Stimulated activated CD8-positive, alpha-beta memory T cell treated with anti-CD3 and anti-CD28 coated beads, Interleukin-4, amount 100 ng/mL, for 48 hours (primary cell): ENCODE measurements around the gene EFHD1.
A peak's percentile ranks its signal among the peaks of the same experiment; 100 is the strongest.

Experiments
- DNase-seq: peaks from one replicate; pipeline ENCODE4 v3.0.0-alpha.2; 2020

The EFHD1 gene

GRCh38 chr2:232633413-232634205 is at the start of gene EFHD1:
TSS of gene EFHD1 (plus strand) at chr2:232633604. CDS start at chr2:232633705, 101 bp downstream.
- peak; percentile 73 for DNase-seq

- DNase-seq: no peak
Observed at GRCh38 chr2:232584238-232584637, 49.2 kb upstream of the EFHD1 start.

GRCh38 chr2:232586943-232587505 is 46.4 kb upstream of the EFHD1 start:
- DNase-seq: no peak

GRCh38 chr2:232587512-232587911 is 45.9 kb upstream of the EFHD1 start:
- DNase-seq: no peak

- DNase-seq: no peak
Observed at GRCh38 chr2:232588031-232588430, 45.4 kb upstream of the EFHD1 start.

- no peak for DNase-seq
Observed at GRCh38 chr2:232588680-232589585, 44.5 kb upstream of the EFHD1 start.

- DNase-seq: no peak
Observed at GRCh38 chr2:232592772-232593395, 40.5 kb upstream of the EFHD1 start.

- no peak for DNase-seq
Observed at GRCh38 chr2:232593982-232594381, 39.4 kb upstream of the EFHD1 start.

- DNase-seq: no peak
Observed at GRCh38 chr2:232597362-232598079, 35.9 kb upstream of the EFHD1 start.

GRCh38 chr2:232598293-232598692 is 35.1 kb upstream of the EFHD1 start:
- no peak for DNase-seq

- no peak for DNase-seq
Observed at GRCh38 chr2:232600053-232600773, 33.2 kb upstream of the EFHD1 start.

GRCh38 chr2:232603283-232603682 is 30.1 kb upstream of the EFHD1 start:
- no peak for DNase-seq

GRCh38 chr2:232604535-232604934 is 28.9 kb upstream of the EFHD1 start:
- DNase-seq: no peak

- DNase-seq: no peak
Observed at GRCh38 chr2:232607011-232607410, 26.4 kb upstream of the EFHD1 start.

GRCh38 chr2:232609607-232610006 is 23.8 kb upstream of the EFHD1 start:
- no peak for DNase-seq

- DNase-seq: no peak
Observed at GRCh38 chr2:232610081-232610480, 23.3 kb upstream of the EFHD1 start.

GRCh38 chr2:232611061-232611460 is 22.3 kb upstream of the EFHD1 start:
- DNase-seq: no peak

- DNase-seq: peak; percentile 93
Observed at GRCh38 chr2:232611559-232612218, 21.7 kb upstream of the EFHD1 start.

- DNase-seq: no peak
Observed at GRCh38 chr2:232613538-232614134, 19.8 kb upstream of the EFHD1 start.

GRCh38 chr2:232615339-232615738 is 18.1 kb upstream of the EFHD1 start:
- DNase-seq: no peak

GRCh38 chr2:232621186-232621585 is 12.2 kb upstream of the EFHD1 start:
- DNase-seq: no peak
